NK-92 (cell line): ENCODE measurements around the gene SAPCD1.
"Not testable (repeated sequence)": the region's sequence is repeated elsewhere in the genome, so short reads cannot be mapped to it uniquely, and the experiment has no call there.

Experiments used
- DNase-seq: peaks from one replicate; lab custom pipeline; 2025; ENCODE audit not compliant: unreplicated experiment; lab: John Stamatoyannopoulos, UW

Gene SAPCD1

DNA sequence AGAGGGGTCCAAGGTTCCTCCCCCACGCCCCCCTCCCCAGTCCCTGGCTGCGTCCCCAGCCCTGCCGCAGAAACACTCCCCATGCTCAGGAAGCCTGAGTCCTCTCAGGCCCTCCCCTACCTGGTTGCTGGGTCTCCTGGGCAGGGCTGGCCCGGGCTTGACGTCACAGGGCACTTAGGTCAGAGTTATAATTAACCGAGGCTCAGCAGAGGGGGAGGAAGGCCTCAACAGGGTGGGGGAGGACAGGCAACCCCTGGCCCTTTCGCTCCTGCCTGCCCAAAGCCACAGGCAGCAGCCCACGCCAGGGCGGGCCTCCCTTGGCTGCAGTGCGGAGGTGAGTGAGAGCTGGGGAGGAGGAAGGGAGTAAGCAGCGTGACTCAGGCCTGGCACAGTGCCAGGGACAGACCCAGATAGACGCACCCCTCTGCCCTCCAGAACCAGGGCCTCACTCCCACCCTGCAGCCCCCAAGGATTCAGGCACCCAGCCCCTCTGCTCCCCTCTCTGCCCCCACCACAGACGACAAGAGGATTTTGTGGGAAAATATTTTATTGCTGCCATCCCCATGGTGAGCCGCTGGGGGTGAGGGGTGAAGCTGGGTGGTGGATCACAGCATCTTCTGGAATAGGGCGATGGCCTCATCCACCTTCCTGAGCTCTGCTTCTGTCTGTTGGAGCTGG, 14.7 kb downstream of the SAPCD1 start, which contains the start of gene VWA7:
TSS of gene VWA7 (minus strand) at position 340 of the 678 bp plus-strand sequence. CDS start 549 bp downstream, outside the sequence.
- no peak for DNase-seq

DNA sequence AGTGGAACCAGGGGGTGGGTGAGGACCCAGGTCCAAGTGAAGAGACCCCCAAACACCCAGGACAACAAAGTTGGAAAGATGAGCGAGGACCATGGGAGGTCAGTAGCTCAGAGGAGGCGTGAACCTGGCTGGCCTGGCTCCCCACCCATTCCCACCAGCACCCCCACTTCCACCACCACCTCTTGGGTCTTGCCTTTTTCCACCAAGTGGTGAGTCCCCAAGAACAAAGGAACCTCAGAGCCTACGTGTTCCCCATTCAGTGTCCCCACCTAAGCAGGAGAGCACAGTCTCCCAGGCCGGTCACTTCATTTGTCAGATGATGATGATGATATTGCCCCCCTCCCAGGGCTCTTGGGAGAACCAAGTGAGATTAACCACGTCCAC, 15.2 kb downstream of the SAPCD1 start:
- no peak for DNase-seq

GRCh38 chr6:31778193-31778592, 15.7 kb downstream of the SAPCD1 start:
- no peak for DNase-seq

DNA sequence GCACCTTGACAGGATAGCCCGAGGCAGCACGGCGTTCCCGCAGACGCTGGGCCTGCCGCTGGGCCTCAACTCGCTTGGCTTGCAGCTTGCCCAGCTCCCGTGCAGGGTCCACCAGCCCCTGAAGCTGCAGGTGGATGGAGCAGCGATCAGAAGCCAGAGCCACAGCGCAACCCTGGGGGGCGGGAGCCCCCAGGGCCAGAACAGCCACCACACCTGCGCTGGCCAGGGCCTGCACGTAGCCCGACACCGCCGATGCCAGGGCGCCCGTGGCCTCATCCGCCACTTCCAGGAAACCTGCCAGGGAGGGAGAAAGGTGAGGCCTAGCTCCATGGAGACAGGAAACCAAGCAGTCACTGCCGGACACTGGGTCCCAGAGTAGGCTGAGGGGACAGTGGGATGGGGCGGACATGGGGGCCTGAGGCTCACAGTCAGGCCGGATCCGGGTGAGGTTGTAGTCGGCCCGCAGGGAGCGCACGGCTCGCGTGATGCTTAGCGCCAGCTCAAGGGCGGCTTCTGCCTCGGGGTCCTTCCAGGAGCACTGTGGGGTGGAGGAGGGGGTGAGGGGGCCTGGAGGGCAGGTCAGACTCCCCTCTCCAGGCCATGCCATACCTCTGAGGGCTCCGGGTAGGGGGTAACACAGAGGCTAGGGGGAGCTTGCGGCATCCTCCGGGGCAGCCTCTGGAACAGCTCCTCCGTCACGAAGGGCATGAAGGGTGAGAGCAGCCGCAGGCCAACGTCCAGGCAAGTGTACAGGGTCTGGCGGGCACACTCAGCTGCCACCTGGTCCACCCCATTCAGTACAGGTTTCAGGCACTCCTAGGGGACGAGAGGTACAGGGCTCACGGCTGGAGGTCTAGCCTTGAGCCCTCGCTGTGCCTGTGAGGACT, 16.8 kb downstream of the SAPCD1 start:
- no peak for DNase-seq

DNA sequence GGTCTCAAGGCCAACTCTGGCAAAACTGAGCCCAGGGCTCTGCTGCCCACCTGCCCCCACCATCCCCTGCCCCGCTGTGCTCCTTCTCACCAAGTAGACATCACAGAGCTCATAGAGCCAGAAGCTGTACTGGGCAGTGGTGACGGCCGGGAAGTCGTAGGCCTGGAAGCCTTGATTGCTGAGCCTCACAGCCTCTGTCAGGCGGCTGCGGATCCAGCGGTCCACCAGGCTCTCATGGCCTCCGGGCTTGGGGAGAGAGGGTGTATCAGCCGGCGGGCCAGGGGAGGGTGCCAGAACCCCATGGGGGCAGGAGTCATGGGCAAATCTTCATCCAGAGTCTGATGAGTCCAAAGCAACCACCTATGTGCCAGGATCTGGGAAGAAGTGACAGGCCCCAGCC, 17.5 kb downstream of the SAPCD1 start:
- DNase-seq, result no peak

- DNase-seq, result no peak
Observed at GRCh38 chr6:31780507-31781243, 18.2 kb downstream of the SAPCD1 start.

- DNase-seq, result no peak
Observed at GRCh38 chr6:31781244-31782125, 19.0 kb downstream of the SAPCD1 start.

DNA sequence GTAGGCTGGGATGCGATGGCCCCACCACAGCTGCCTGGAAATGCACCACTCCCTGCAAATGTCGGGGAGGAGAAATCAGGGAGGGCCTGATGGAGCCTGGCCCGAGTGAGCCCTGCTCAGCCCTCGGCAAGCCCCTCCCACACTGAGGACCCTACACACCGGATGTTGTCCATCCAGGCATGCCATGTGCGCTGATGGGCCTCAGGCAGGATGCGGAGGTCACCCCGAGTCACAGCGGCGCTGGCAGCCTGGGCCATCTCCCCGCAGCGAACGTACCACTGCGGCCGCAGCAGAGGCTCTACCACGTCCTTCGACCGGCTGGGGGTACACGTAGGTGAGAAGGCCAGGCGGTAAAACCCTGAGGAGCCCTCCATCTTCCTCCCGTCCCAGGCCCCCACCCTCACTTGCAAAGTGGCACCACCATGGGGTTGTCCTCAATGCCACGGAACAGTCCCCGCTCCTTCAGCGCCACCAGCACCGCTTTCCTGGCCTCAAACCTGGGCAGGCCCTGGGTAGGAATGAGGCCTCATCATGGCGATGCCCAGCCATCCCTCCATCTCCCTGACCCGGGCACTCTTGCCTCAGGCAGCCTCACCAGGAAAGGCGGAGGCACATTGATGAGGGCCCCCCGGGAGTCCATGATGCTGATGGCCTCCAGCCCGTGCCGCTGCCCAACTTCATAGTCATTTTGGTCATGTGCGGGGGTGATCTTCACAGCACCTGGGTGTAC, 19.8 kb downstream of the SAPCD1 start:
- DNase-seq, result no peak

DNA sequence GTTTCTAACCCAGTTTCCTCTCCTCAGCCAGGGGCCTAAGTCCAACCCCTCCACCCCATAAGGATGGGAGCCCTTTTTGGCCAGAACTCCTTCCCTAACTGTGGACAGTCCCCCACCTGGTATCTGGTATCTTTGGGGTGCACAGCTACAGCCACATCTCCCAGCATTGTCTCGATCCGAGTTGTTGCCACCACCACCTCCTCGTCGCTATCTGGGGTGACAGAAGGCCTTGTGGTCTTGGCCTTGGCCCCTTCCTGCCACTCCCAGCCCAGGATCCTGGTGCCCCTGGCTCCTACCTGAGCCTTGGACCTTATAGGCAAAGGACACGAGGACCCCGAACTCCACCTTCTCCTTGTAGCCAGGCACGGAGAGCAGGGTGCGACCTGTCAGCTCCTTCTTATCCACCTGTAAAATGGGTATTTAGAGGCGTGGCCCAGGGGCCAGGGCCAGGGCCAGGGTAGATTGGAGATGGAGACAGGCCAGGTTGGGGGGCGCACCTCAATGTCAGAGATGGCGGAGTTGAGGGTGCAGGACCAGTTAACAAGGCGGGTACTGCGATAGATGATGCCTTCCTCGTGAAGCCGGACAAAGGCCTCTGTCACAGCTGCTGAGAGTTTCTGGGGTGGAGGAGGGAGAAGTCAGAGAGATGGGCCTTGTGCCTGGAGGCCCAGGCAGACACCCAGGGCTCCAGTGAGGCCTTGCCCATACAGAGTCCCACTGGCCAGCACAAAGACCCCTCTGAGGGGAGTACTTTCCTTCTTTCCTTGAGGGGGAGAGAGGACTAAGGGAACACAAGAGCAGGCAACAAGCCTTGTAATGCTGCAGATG, 21.9 kb downstream of the SAPCD1 start:
- DNase-seq, result no peak

DNA sequence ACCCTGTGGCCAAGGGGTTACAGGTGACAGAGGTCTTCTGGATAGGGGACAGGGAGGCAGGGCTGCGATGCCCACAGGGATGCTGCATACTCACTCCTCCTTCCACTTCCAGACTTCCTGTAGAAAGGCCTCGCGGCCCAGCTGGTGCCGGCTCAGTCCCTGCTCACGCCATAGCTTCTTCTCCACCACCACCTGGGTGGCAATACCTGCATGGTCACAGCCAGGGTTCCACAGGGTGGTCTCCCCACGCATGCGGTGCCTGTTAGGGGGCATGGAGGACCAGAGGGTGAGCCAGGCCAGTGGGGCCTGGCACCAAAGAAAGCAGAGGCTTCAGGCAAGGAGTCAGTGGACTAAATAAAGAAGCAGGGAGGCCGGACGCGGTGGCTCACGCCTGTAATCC, 23.0 kb downstream of the SAPCD1 start:
- DNase-seq, result no peak

- DNase-seq, result no peak
Observed at GRCh38 chr6:31791324-31792089, 29.1 kb downstream of the SAPCD1 start.

DNA sequence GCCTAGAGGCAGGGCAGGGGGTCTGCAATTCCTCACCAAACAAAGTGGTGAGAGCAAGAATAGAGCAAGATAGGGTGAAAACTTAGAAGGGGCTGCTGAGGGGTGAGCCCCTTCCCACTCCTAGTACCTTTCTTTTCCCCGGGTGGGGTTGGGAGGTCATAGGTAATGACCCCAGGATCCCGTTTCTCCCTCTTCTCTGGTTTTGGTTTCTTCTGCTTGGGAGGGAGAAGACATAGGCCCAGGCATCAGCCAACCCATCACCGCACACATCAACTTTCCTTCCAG, 29.6 kb downstream of the SAPCD1 start:
- DNase-seq, result no peak

DNA sequence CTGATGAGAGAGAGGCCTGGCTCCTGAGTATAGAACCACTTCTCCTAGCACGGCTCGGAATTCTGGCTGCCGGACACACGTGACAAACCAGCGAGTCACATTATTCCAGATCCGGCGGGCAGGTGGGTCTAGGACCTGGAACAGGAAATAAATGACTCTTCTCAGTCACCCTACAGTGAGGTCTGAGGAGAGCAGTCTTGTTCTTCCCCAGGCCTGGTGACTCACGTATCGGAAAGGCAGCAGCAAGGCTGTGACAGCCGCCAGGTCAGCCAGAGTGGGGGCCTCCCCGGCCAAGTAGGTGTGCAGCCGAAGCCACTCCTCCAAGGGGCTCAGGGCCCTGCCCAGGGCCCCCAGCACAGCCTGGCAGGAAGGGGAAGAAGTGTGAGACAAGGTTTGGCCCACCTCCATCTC, 30.3 kb downstream of the SAPCD1 start:
- DNase-seq, result no peak

DNA sequence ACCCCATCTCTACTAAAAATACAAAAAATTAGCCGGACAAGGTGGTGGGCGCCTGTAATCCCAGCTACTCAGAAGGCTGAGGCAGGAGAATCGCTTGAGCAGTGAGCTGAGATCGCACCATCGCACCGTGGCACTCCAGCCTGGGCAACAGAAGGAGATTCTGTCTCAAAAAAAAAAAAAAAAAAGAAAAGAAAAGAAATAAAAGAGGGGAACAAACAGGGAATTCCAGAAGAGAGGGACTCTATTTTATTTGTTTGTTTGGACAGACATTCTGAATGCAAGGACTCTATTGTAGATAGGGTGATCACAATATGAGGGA, 31.4 kb downstream of the SAPCD1 start:
- DNase-seq, result not testable (repeated sequence)

- no peak for DNase-seq
Observed at GRCh38 chr6:31794294-31794865, 31.9 kb downstream of the SAPCD1 start.

- DNase-seq, result no peak
Observed at GRCh38 chr6:31794866-31795615, 32.6 kb downstream of the SAPCD1 start.

DNA sequence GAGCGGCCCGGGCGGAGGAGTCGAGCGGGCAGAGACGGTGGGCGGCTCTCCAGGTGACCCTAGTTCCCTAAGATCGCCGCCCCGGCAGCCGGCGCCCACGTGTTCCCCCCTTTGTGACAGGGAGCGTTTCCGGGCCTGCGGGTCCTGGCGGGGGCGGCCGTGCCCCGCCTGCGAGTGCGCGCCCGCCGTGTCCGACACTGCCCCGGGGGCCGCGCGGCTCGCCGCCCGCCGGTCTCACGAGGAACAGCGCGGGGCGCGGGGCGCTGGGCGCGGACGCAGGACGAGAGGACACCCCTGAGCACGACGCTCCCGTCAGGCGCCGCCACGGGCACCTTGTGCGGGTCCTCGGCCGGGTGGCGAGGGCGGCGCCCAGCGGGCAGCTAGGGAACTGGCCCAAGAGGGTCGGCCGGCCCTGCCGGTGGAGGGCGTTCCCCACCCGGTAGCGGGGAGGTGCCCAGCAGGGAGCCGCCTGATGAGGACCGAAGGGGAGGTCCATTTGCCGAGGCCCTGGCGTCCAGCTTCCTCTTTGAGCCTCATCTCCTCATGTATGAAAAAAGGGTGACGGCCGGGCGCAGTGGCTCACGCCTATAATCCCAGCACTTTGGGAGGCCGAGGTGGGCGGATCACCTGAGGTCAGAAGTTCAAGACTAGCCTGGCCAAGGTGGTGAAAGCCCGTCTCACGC, 33.3 kb downstream of the SAPCD1 start, which contains the start of gene VARS1:
TSS of gene VARS1 (minus strand) at position 137 of the 683 bp plus-strand sequence. CDS start 535 bp downstream, outside the sequence.
- no peak for DNase-seq
